HG03103 (cell line): ENCODE data around the gene HMCES.
"Not testable (repeated sequence)": the region's sequence is repeated elsewhere in the genome, so short reads cannot be mapped to it uniquely, and the experiment has no call there.

Experiments
- ATAC-seq: cut with Tn5 transposase; IDR thresholded peaks from one replicate; pipeline ENCODE4 v1.9.1; 2021; ENCODE audit warnings: low read depth; ENCODE audit not compliant: unreplicated experiment

HMCES gene

GRCh38 chr3:129343643-129344360, 65.1 kb downstream of the HMCES start:
- ATAC-seq, result no peak

DNA sequence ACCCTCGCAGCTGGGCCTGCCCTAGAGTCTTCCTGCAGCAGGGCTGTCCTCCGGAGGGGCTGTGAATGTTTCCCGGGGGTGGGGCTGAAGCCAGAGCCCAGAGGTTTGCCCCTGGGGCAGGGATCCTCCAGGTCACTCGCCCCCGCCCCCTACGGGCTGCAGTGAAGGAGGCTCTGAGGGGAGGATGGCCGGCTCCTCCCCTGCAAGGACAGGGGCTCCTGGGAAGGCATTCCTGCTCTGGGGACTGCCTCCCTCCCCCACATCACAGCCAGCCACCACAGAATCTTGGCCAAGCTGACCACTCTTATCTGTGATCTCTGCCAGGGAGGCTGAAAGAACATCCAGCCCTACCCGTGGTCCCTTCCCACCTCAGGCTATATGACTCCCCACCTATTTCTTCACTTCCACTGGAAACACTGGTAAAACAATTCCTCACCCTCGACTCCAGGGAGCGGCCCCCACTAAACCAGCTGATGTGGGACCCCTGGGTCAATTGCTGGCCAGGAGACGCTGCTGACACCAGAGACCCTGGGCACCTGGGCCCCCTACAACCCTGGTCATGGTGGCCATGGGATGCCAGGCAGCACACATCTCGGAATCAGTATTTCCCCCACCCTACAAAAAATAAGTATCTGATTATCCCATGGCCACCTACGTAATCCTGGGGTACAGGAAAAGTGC, 66.0 kb downstream of the HMCES start:
- no peak for ATAC-seq

GRCh38 chr3:129345281-129345680, 66.6 kb downstream of the HMCES start:
- no peak for ATAC-seq

DNA sequence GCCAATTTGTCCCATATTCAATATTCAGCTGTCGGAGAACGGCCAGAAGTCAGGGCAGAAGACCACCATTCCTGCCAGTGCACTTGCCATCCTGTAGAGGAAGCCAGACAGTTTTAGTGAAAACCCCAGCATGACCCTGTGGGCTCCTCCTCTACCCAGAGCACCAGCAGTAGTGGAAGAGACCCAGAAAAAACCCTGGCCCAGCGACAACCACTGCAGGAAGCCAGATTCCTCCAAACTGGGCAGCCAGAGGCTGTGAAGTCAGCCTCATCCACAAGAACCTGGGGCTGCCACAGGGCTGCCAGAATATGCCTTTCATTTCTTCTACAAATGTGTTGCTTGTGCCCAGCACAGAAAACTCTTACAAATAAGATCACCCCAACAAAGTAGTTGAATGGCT, 67.3 kb downstream of the HMCES start:
- no peak for ATAC-seq

- no peak for ATAC-seq
Measured at GRCh38 chr3:129346695-129347457, 68.2 kb downstream of the HMCES start.

DNA sequence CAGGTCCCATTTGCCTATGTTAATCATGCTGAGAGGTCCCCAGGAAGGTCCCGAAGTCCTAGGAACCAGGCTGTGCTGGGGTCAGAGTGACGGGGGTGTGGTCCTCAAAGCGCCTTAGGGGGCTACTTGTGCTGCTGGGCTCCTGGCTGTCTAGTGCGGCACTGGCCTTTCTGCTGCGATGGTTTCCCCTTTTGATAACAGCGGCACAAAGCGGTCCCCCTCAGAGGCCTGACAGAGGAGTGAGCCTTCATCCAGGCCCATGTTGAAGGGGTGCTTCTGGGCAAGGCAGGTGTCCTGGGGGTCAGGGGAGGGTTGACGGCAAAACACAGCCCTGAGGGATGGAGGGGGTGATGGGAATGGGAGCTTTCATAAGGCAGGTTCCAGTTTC, 68.8 kb downstream of the HMCES start:
- ATAC-seq, result no peak

DNA sequence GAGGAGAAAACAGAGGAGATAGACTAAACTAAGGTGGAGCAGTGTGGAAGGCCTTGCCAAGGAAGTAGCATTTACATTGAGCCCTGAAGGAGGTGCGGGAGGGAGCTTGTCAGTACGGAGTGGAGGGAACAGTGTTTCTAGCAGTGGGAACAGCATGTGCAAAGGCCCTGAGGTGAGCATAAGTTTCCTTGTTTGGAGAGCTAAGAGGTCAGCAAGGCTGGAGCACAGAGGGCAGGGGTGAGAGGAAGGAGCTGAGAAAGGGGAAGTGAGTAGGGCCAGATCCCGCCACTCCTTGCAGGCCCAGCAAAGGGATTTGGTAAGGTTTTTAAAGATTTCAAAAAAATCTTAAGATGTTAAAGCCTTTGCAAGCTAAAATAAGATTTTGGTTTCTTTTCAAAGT, 70.1 kb downstream of the HMCES start:
- no peak for ATAC-seq

DNA sequence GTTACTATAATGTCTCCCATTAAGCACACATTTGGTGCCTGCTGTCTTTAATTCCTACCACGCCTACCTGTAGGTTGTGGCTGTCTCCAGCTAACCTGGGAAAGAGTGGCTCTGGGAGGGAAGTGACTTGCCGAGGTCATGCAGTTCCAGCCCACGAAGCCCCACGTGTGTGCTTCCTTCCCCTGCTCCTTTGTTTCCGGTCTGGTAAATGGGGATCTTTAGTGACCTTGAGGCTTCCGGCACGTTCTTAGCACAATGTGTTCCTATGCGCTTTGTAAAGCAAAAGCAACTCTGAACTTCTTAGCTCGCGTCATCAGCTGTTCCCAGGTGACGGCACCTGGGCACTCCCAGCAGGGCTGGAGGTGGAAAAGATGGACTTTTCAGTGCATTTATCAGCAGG, 70.5 kb downstream of the HMCES start:
- not testable (repeated sequence) for ATAC-seq

- ATAC-seq, result no peak
Measured at GRCh38 chr3:129349791-129350190, 71.1 kb downstream of the HMCES start.

DNA sequence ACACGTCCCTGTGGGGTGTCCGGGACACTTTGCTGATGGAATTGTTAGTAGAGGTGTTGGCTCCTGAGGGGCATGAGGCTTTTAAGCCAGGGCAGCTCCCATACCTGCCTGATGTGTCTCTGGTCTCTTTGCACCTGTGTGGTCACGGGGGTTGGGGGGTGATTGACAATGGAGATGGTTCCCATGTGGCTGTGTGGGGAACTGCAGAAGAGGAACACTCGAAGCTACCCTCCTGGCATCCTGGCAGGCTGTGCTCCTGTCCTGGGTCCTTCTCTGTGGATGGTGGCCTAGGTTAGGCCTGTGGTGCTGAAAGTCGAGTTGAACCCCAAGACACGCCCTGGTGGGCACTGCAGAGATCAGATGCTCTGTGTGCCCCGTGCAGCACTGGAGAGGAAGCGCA, 73.4 kb downstream of the HMCES start:
- no peak for ATAC-seq

GRCh38 chr3:129352650-129353588, 74.2 kb downstream of the HMCES start:
- ATAC-seq, result no peak

DNA sequence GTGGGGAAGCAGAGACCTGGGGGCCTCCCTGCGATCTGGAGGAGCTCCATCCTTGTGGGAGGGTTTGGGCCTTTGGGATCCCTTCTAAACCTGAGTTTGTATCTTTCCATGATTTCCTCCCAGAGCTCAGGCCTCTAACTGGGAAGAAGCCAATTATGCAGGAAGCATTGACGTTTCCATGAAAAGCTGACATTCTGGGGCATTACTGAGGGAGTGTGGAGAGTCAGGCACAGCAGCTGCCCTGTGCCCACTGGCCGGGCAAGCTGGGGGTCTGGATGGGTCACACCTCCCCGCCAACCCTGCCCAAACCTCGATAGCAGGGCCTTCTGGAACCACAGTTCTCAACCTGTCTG, 74.9 kb downstream of the HMCES start:
- no peak for ATAC-seq
